GM19238 (cell line): Measurements from ENCODE around the gene SWT1.
"Not testable (repeated sequence)": the region's sequence is repeated elsewhere in the genome, so short reads cannot be mapped to it uniquely, and the experiment has no call there.

Experiments
- DNase-seq: peaks from one replicate; pipeline ENCODE4 v3.0.0; 2011; ENCODE audit warnings: low spot score; ENCODE audit not compliant: insufficient read length

The SWT1 gene

GRCh38 chr1:185317886-185318310 lies 160.9 kb downstream of the SWT1 start:
- peak; percentile 55 for DNase-seq

GRCh38 chr1:185318431-185319138 lies 161.6 kb downstream of the SWT1 start:
- no peak for DNase-seq

- DNase-seq: no peak
Observed at GRCh38 chr1:185319139-185319475, 162.1 kb downstream of the SWT1 start.

- not testable (repeated sequence) for DNase-seq
Observed at GRCh38 chr1:185321104-185321503, 164.1 kb downstream of the SWT1 start.

GRCh38 chr1:185321653-185322221 lies 164.8 kb downstream of the SWT1 start:
- not testable (repeated sequence) for DNase-seq

GRCh38 chr1:185322636-185323035 lies 165.7 kb downstream of the SWT1 start:
- DNase-seq: no peak

- no peak for DNase-seq
Observed at GRCh38 chr1:185324118-185324517, 167.2 kb downstream of the SWT1 start.

- no peak for DNase-seq
Observed at GRCh38 chr1:185325413-185325812, 168.4 kb downstream of the SWT1 start.

- no peak for DNase-seq
Observed at GRCh38 chr1:185328255-185328654, 171.3 kb downstream of the SWT1 start.

- no peak for DNase-seq
Observed at GRCh38 chr1:185334182-185334581, 177.2 kb downstream of the SWT1 start.

- no peak for DNase-seq
Observed at GRCh38 chr1:185337246-185337645, 180.3 kb downstream of the SWT1 start.

- peak; percentile 30 for DNase-seq
Observed at GRCh38 chr1:185338719-185339622, 182.0 kb downstream of the SWT1 start.

GRCh38 chr1:185341196-185341781 lies 184.3 kb downstream of the SWT1 start:
- DNase-seq: no peak
